Chondrocyte (in vitro differentiated cells): ENCODE data around the gene PRKAR1B. TPM values are rescaled to one million over a fixed set of nuclear protein-coding genes. Genes with fewer than 3 reads are reported as not detected.

Experiments used
- DNase-seq: peaks from one replicate; pipeline ENCODE4 v3.0.0; 2021; ENCODE audit warnings: mixed read lengths, low spot score
- H3K27ac Mint-ChIP-seq: one replicate; pipeline ENCODE4 v1.8.0; 2021; ENCODE audit warnings: mild to moderate bottlenecking, moderate library complexity, mixed read lengths; ENCODE audit not compliant: unreplicated experiment
- H3K27me3 Mint-ChIP-seq: 2 replicates; pipeline ENCODE4 v1.8.0; 2021; ENCODE audit warnings: low read depth, mixed read lengths
- H3K36me3 Mint-ChIP-seq: 2 replicates; pipeline ENCODE4 v1.8.0; 2021; ENCODE audit warnings: low read depth, mixed read lengths
- H3K4me1 Mint-ChIP-seq: 2 replicates; pipeline ENCODE4 v1.8.0; 2021; ENCODE audit warnings: low read depth, mild to moderate bottlenecking, mixed read lengths
- H3K4me3 Mint-ChIP-seq: one replicate; pipeline ENCODE4 v1.8.0; 2021; ENCODE audit warnings: mild to moderate bottlenecking, moderate library complexity, mixed read lengths; ENCODE audit not compliant: unreplicated experiment
- H3K9me3 Mint-ChIP-seq: 2 replicates; pipeline ENCODE4 v1.8.0; 2021; ENCODE audit warnings: low read depth, mixed read lengths
- total RNA-seq: library from RNA; stranded (reverse); gene quantifications from 3 replicates; pipeline ENCODE4 v1.2.1, GENCODE V29; 2021
- TF ChIP-seq, protein P1 (sequence below): fragments of 200-600 bp; sonication (generic); IDR thresholded peaks from 2 replicates; pipeline ENCODE4 v1.5.0; 2021; ENCODE audit warnings: antibody characterized with exemption, mild to moderate bottlenecking, moderate library complexity

The PRKAR1B gene
- total RNA-seq, 1 donor from 2014 or later: 7.7 TPM

DNA sequence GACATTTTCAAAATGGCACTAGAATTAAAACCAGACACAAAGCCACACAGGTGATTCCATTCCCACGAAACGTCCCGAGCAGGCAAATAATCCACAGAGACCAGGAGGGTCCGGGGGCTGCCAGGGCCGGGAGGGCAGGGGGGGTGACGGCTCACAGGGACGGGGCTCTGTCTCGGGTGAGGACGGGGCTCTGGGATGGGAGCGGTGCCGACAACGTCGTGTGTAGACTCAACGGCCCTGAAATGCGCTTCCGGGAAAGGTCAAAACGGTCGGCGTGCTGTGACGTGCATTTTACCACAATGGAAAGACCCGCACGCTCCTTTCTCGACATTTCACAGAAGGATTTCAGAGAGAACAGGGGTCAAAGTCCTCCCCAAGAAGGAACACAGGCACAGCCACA lies 144.2 kb downstream of the PRKAR1B start:
- Mint-ChIP-seq H3K27me3 (no peaks in the 10 kb centered on the region), H3K4me1 (peaks cover 16% of the 10 kb centered on the region), H3K4me3 (no peak overlapping the region), H3K36me3 (peaks cover 5% of the 10 kb centered on the region), H3K9me3 (peaks cover 4% of the 10 kb centered on the region), H3K27ac (no peak overlapping the region)
- DNase-seq: no peak
- TF ChIP-seq, protein P1, sequence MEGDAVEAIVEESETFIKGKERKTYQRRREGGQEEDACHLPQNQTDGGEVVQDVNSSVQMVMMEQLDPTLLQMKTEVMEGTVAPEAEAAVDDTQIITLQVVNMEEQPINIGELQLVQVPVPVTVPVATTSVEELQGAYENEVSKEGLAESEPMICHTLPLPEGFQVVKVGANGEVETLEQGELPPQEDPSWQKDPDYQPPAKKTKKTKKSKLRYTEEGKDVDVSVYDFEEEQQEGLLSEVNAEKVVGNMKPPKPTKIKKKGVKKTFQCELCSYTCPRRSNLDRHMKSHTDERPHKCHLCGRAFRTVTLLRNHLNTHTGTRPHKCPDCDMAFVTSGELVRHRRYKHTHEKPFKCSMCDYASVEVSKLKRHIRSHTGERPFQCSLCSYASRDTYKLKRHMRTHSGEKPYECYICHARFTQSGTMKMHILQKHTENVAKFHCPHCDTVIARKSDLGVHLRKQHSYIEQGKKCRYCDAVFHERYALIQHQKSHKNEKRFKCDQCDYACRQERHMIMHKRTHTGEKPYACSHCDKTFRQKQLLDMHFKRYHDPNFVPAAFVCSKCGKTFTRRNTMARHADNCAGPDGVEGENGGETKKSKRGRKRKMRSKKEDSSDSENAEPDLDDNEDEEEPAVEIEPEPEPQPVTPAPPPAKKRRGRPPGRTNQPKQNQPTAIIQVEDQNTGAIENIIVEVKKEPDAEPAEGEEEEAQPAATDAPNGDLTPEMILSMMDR: no peak

DNA sequence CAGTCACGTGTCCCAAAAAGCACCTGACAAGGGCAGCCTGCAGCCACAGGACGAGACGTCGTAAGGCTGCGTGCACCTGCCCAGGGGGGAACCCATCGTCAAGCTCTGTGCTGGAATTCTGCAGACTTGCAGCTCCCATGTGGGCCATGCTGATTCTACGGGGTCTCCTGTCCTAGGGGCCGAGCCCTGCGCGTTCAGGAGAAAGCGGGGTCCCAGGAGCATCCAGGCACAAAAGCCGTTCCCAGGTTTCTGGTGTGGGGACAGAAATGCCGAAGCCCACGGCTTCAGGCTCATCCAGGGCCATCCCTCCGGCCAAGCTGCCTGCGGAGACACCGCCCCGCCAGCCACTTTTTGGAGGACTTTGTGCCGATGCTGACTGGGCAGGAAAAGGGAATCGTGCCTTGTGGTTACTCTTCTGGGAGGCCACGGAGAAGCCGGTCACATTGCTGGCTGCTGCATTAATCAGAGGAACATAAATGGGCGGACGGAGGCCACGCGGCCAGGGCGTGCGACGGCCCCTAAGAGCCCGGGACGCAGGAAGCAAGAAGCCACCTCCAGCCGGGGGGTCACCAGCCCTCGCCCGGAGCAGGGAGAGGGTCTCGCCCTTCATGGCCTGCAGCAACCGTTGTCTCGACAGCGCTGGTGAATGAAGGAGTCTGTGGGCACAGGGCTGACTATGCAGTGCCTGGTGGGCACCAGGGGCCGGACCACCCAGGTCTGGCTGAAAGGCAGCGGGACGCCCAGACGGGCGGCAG lies 144.8 kb downstream of the PRKAR1B start:
- H3K9me3 Mint-ChIP-seq: peaks cover 4% of the 10 kb centered on the region
- H3K27ac Mint-ChIP-seq: no peak overlapping the region
- H3K36me3 Mint-ChIP-seq: peaks cover 5% of the 10 kb centered on the region
- no peaks in the 10 kb centered on the region for H3K27me3 Mint-ChIP-seq
- no peak for DNase-seq
- no peak overlapping the region for H3K4me3 Mint-ChIP-seq
- TF ChIP-seq, protein P1: no peak
- peaks cover 9% of the 10 kb centered on the region for H3K4me1 Mint-ChIP-seq

DNA sequence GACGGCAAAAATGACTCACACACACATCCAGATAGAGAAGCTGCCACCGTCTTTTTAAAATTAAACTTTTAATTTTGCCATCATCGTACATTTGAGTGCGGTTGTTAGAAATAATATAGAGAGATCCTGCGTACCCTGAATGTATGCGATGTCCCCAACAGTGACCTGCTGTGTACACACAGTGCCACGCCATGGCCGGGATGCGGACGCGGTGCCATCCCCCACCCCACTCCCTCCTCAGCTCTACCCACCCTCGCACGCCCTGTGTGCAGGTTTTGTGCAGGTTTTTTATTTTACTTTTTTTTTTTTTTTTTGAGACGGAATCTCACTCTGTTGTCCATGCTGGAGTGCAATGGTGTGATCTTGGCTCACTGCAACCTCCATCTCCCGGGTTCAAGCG lies 148.7 kb downstream of the PRKAR1B start:
- H3K27me3 Mint-ChIP-seq: no peaks in the 10 kb centered on the region
- peaks cover 3% of the 10 kb centered on the region for H3K4me1 Mint-ChIP-seq
- TF ChIP-seq, protein P1: no peak
- H3K9me3 Mint-ChIP-seq: no peaks in the 10 kb centered on the region
- no peak overlapping the region for H3K4me3 Mint-ChIP-seq
- H3K36me3 Mint-ChIP-seq: peaks cover 2% of the 10 kb centered on the region
- no peak overlapping the region for H3K27ac Mint-ChIP-seq
- no peak for DNase-seq

DNA sequence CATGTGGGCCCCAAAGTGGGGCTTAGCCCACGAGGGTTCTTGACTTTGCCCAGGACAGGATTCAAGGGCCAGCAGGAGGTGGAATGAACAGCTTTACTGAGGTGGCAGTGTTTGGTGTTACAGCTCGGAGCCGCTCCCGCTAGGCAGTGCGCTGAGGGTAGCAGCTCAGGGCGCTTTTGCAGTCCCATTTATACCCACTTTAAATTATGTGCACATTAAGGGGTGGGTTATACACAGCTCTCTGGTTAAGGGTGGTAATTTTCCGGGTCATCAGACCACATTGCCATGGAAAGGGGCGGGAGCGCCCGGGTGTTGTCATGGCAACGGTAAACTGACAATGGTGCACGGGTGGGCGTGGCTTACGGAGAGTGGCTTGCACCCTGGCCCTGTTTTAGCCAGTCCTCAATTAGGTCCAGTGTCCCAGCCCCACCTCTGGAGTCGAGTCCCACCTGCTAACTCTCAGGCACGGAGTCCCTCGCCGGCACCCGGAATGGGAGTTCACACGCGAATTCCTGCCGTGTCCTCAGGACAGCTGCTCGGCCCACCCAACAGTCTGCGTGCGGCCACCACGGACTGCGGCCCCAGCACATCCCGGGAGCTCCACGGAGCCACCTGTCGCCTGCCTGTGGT lies 149.2 kb downstream of the PRKAR1B start:
- Mint-ChIP-seq H3K4me1 (peaks cover 3% of the 10 kb centered on the region), H3K9me3 (no peaks in the 10 kb centered on the region), H3K27me3 (no peaks in the 10 kb centered on the region), H3K27ac (no peak overlapping the region), H3K36me3 (peaks cover 2% of the 10 kb centered on the region), H3K4me3 (no peak overlapping the region)
- DNase-seq: no peak
- TF ChIP-seq, protein P1: no peak

DNA sequence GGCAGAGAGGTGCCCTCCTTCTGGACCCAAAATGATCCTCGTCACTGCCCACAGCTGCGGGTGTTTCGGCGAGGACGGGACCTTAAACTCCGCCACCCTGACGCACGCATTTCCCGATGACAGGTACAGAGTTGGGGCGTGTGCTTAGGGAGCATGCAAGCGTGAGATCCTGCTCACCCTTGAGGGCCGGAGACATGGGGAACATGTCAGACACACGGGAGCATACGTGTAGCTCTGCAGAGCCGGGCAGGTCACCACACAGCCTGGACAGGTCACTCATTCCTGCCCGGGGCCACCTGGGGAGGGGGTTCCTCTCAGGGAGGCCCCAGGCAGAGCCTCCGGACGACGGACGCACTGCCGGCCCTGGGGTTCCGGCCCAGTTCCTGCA lies 149.8 kb downstream of the PRKAR1B start:
- no peaks in the 10 kb centered on the region for H3K27me3 Mint-ChIP-seq
- H3K36me3 Mint-ChIP-seq: peaks cover 2% of the 10 kb centered on the region
- no peak overlapping the region for H3K4me3 Mint-ChIP-seq
- peaks cover 5% of the 10 kb centered on the region for H3K4me1 Mint-ChIP-seq
- H3K27ac Mint-ChIP-seq: no peak overlapping the region
- TF ChIP-seq, protein P1: no peak
- DNase-seq: no peak
- no peaks in the 10 kb centered on the region for H3K9me3 Mint-ChIP-seq
